ENCODE data around the gene CTNS. TPM values are rescaled to one million over a fixed set of nuclear protein-coding genes. Genes with fewer than 3 reads are reported as not detected.

CTNS gene
- total RNA-seq, 1 experiment from 2014 or later = 7.9 TPM

DNA sequence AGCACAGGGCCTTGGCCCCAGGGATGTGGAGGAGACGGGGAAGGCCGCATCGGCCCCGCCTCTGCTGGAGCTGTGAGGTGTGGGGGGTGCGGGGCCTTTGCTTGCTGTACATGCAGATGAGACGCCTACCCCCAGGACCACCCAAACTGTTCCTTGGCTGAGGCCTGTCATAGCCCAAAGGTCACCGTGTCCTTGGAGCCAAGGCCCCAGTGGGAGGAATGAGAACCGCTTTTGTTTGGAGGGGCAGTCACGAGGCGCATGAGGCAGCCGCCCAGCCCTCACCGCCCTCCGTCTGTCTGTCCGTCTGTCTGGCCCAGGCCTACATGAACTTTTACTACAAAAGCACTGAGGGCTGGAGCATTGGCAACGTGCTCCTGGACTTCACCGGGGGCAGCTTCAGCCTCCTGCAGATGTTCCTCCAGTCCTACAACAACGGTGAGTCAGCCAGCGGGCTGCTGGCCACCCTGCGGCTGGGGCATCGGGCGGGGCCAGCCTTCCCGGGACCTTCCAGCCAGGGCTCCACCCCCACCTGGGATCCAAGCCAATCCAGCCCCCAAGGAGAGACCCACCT, 23.1 kb downstream of the CTNS start:
- Histone ChIP-seq H3K9me3 (ENCODE audit: control insufficient read depth in 1 of 2, insufficient read depth in 1 of 2, low read depth in 1 of 2, low read length in 2 of 2) (no peaks in the 10 kb centered on the region), H3K79me2 (ENCODE audit: insufficient read depth, low read length) (no peaks in the 10 kb centered on the region), H3K9ac (ENCODE audit: low read length) (peak overlapping the region; percentile 23; the same call in 1 of the 2 replicates), H3K4me1 (ENCODE audit: control insufficient read depth in 1 of 2, insufficient read depth in 2 of 2, low read length in 2 of 2) (peaks cover 12 to 16% of the 10 kb centered on the region in 2 experiments), H2AFZ (ENCODE audit: low read depth, low read length, poor library complexity, severe bottlenecking) (no peak overlapping the region), H4K20me1 (ENCODE audit: insufficient read depth) (no peaks in the 10 kb centered on the region), H3K27me3 (ENCODE audit: insufficient read depth, low read length) (no peaks in the 10 kb centered on the region), H3K4me3 (replicated peaks in 1 of 2; ENCODE audit: low read depth in 1 of 2, low read length in 2 of 2) (no peak overlapping the region), H3K27ac (ENCODE audit: low read depth, low read length) (peak overlapping the region; percentile 70), H3K36me3 (ENCODE audit: control insufficient read depth in 1 of 2, insufficient read depth in 2 of 2, low read length in 2 of 2) (no peaks in the 10 kb centered on the region), H3K4me2 (ENCODE audit: low read length) (peak overlapping the region; percentile 55), H3K9me2 (ENCODE audit: insufficient read depth) (no peaks in the 10 kb centered on the region)
- no peak for DNase-seq (ENCODE audit: low read depth, low spot score)
- BruUV-seq (replicated peaks) = no TSS peak
- ChIA-PET RAD21 (ENCODE audit: low non-redundant PET in 1 of 2, low total read pairs in 2 of 2, uncharacterized antibody in 2 of 2, unreplicated experiment in 2 of 2) (no interaction called here), CTCF (interaction anchor here (0.6 to 1.2 kb wide), 2 partner anchors 12 to 14 kb away, joined by 3 to 4 read pairs; no protein-coding TSS in a partner anchor), POLR2A (interaction anchor here (1.1 kb wide), 1 partner anchor 23 kb away, joined by 4 read pairs; the partner anchor contains the start of genes CTNS and SHPK)
- intact Hi-C loops (cut with micrococcal nuclease) = no loop called here
- peak; percentile 47; the same call in 1 of the 2 replicates for TF ChIP-seq FOSL1 (IDR thresholded peaks at IDR 0.05; ENCODE audit: low read depth)
- TF ChIP-seq, protein P1, sequence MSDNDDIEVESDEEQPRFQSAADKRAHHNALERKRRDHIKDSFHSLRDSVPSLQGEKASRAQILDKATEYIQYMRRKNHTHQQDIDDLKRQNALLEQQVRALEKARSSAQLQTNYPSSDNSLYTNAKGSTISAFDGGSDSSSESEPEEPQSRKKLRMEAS (IDR thresholded peaks at IDR 0.05) = no peak
- peak; percentile 53 for TF ChIP-seq POLR2AphosphoS5 (IDR thresholded peaks at IDR 0.05; ENCODE audit: low read depth, low read length)
- TF ChIP-seq EZH2phosphoT487 (IDR thresholded peaks at IDR 0.05; ENCODE audit: borderline replicate concordance) = no peak
- peak; percentile 41 for TF ChIP-seq SP1 (IDR thresholded peaks at IDR 0.05; ENCODE audit: low read depth)
- TF ChIP-seq, protein P2, sequence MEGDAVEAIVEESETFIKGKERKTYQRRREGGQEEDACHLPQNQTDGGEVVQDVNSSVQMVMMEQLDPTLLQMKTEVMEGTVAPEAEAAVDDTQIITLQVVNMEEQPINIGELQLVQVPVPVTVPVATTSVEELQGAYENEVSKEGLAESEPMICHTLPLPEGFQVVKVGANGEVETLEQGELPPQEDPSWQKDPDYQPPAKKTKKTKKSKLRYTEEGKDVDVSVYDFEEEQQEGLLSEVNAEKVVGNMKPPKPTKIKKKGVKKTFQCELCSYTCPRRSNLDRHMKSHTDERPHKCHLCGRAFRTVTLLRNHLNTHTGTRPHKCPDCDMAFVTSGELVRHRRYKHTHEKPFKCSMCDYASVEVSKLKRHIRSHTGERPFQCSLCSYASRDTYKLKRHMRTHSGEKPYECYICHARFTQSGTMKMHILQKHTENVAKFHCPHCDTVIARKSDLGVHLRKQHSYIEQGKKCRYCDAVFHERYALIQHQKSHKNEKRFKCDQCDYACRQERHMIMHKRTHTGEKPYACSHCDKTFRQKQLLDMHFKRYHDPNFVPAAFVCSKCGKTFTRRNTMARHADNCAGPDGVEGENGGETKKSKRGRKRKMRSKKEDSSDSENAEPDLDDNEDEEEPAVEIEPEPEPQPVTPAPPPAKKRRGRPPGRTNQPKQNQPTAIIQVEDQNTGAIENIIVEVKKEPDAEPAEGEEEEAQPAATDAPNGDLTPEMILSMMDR (IDR thresholded peaks at IDR 0.05 in 2 of 3, conservative IDR thresholded peaks at IDR 0.05 in 1 of 3; ENCODE audit: borderline replicate concordance in 1 of 3, insufficient read depth in 1 of 3, low read depth in 2 of 3, low read length in 2 of 3) = peak in 1 of 3 experiments; percentile 11; a peak in 1 of 6 replicates
- TF ChIP-seq SIN3A (IDR thresholded peaks at IDR 0.05; ENCODE audit: low read depth) = no peak
- TF ChIP-seq ZNF274 (IDR thresholded peaks at IDR 0.05; ENCODE audit: low read depth, low read length) = no peak
- TF ChIP-seq CEBPB (IDR thresholded peaks at IDR 0.05; ENCODE audit: low read depth) = no peak
- TF ChIP-seq RAD21 (IDR thresholded peaks at IDR 0.05; ENCODE audit: low read depth) = no peak
- ATAC-seq = peak; percentile 77

Data from HCT116 (cell line).